Measurements from ENCODE around the gene CBX2. TPM values are rescaled to one million over a fixed set of nuclear protein-coding genes. Genes with fewer than 3 reads are reported as not detected.

The CBX2 gene
- total RNA-seq, 3 donors from 2014 or later (not counting 1 experiment from before 2014, with no cell fraction given): 0.18 to 1.3 TPM; not detected in 1

GRCh38 chr17:79781736-79782575 lies 4.0 kb downstream of the CBX2 start:
- Histone ChIP-seq H3K4me1 (ENCODE audit: control insufficient read depth, insufficient read depth, low read length) (peaks cover 17% of the 10 kb centered on the region), H3K27ac (ENCODE audit: low read length) (no peak overlapping the region), H3K36me3 (ENCODE audit: control insufficient read depth, insufficient read depth, low read length) (no peaks in the 10 kb centered on the region), H3K4me3 (ENCODE audit: low read length) (no peak overlapping the region), H3K27me3 (ENCODE audit: control insufficient read depth, insufficient read depth, low read length) (peaks cover 36% of the 10 kb centered on the region), H3K9me3 (ENCODE audit: control insufficient read depth, insufficient read depth, low read length) (no peaks in the 10 kb centered on the region)
- 44% methylated on average over 27 of the region's 27 CpGs for WGBS (ENCODE audit: insufficient coverage)
- Mint-ChIP-seq H3K4me3 (no peak overlapping the region), H3K27me3 (ENCODE audit: low read depth in 2 of 2) (peaks cover 49 to 60% of the 10 kb centered on the region in 2 donors), H3K4me1 (peaks cover 9 to 13% of the 10 kb centered on the region in 2 donors), H3K9me3 (no peaks in the 10 kb centered on the region), H3K36me3 (no peaks in the 10 kb centered on the region), H3K27ac (no peak overlapping the region)
- ATAC-seq (no peak), DNase-seq (no peak)
- intact Hi-C loops (cut with micrococcal nuclease): loop anchor here (10.0 kb wide), 1 partner anchor 133 kb away; no protein-coding TSS in a partner anchor
- TF ChIP-seq CTCF (IDR thresholded peaks at IDR 0.05): no peak

- H3K4me1 Mint-ChIP-seq: peaks cover 2 to 9% of the 10 kb centered on the region in 2 donors
- ATAC-seq: no peak
Measured at GRCh38 chr17:79783891-79784290, 5.9 kb downstream of the CBX2 start.

GRCh38 chr17:79784353-79785016 lies 6.5 kb downstream of the CBX2 start:
- no peak overlapping the region for H3K27ac Mint-ChIP-seq
- WGBS (ENCODE audit: insufficient coverage): 96% methylated on average over 31 of the region's 31 CpGs
- Histone ChIP-seq H3K27ac (ENCODE audit: low read length) (no peak overlapping the region), H3K4me1 (ENCODE audit: control insufficient read depth, insufficient read depth, low read length) (peaks cover 3% of the 10 kb centered on the region), H3K9me3 (ENCODE audit: control insufficient read depth, insufficient read depth, low read length) (no peaks in the 10 kb centered on the region), H3K4me3 (ENCODE audit: low read length) (no peak overlapping the region), H3K36me3 (ENCODE audit: control insufficient read depth, insufficient read depth, low read length) (no peaks in the 10 kb centered on the region), H3K27me3 (ENCODE audit: control insufficient read depth, insufficient read depth, low read length) (peaks cover 38% of the 10 kb centered on the region)
- intact Hi-C loops (cut with micrococcal nuclease): loop anchor here (10.0 kb wide), 1 partner anchor 130 kb away; no protein-coding TSS in a partner anchor
- H3K4me1 Mint-ChIP-seq: peaks cover 0 to 7% of the 10 kb centered on the region in 2 donors
- peaks cover 72 to 73% of the 10 kb centered on the region in 2 donors for H3K27me3 Mint-ChIP-seq (ENCODE audit: low read depth in 2 of 2)
- ATAC-seq: no peak
- H3K36me3 Mint-ChIP-seq: no peaks in the 10 kb centered on the region
- TF ChIP-seq CTCF (IDR thresholded peaks at IDR 0.05): no peak
- H3K4me3 Mint-ChIP-seq: no peak overlapping the region
- H3K9me3 Mint-ChIP-seq: no peaks in the 10 kb centered on the region
- DNase-seq: no peak

More at GRCh38 chr17:79783891-79784290, 5.9 kb downstream of the CBX2 start:
- no peak overlapping the region for H3K27ac ChIP-seq (ENCODE audit: low read length)
- H3K36me3 ChIP-seq (ENCODE audit: control insufficient read depth, insufficient read depth, low read length): no peaks in the 10 kb centered on the region
- peaks cover 5% of the 10 kb centered on the region for H3K4me1 ChIP-seq (ENCODE audit: control insufficient read depth, insufficient read depth, low read length)
- no peak overlapping the region for H3K27ac Mint-ChIP-seq
- H3K4me3 Mint-ChIP-seq: no peak overlapping the region
- intact Hi-C loops (cut with micrococcal nuclease): loop anchor here (10.0 kb wide), 1 partner anchor 131 kb away; no protein-coding TSS in a partner anchor
- no peaks in the 10 kb centered on the region for H3K9me3 Mint-ChIP-seq
- no peak for TF ChIP-seq CTCF (IDR thresholded peaks at IDR 0.05)
- peaks cover 38% of the 10 kb centered on the region for H3K27me3 ChIP-seq (ENCODE audit: control insufficient read depth, insufficient read depth, low read length)
- H3K4me3 ChIP-seq (ENCODE audit: low read length): no peak overlapping the region
- 93% methylated on average over 18 of the region's 18 CpGs for WGBS (ENCODE audit: insufficient coverage)
- peaks cover 67 to 71% of the 10 kb centered on the region in 2 donors for H3K27me3 Mint-ChIP-seq (ENCODE audit: low read depth in 2 of 2)
- H3K36me3 Mint-ChIP-seq: no peaks in the 10 kb centered on the region
- DNase-seq: no peak
- H3K9me3 ChIP-seq (ENCODE audit: control insufficient read depth, insufficient read depth, low read length): no peaks in the 10 kb centered on the region
